BE2C (cell line): ENCODE data around the gene PRCD.

Source experiments
- DNase-seq: peaks from one replicate; pipeline ENCODE4 v3.0.0-alpha.2; 2020
- H3K27me3 ChIP-seq: fragments of 250-450 bp; sonication (Bioruptor Pico); 2 replicates; pipeline ENCODE4 v1.5.1; 2020; ENCODE audit warnings: mild to moderate bottlenecking
- H3K36me3 ChIP-seq: fragments of 250-450 bp; sonication (Bioruptor Pico); 2 replicates; pipeline ENCODE4 v1.5.1; 2020; ENCODE audit warnings: mild to moderate bottlenecking
- H3K4me1 ChIP-seq: fragments of 250-450 bp; sonication (Bioruptor Pico); 2 replicates; pipeline ENCODE4 v1.5.1; 2020
- H3K4me3 ChIP-seq: 2 replicates; pipeline ENCODE4 v1.5.1; 2011; ENCODE audit warnings: low read depth, low read length
- H3K9me3 ChIP-seq: fragments of 250-450 bp; sonication (Bioruptor Pico); 2 replicates; pipeline ENCODE4 v1.5.1; 2020
- CTCF ChIP-seq: IDR thresholded peaks from 2 replicates; pipeline ENCODE4 v1.5.1; 2012; ENCODE audit warnings: mild to moderate bottlenecking, low read depth, low read length

The PRCD gene

GRCh38 chr17:76536511-76537287 lies 3.1 kb upstream of the PRCD start:
- Histone ChIP-seq H3K4me3 (peak overlapping the region; percentile 84), H3K4me1 (peaks cover 34% of the 10 kb centered on the region), H3K9me3 (no peaks in the 10 kb centered on the region), H3K36me3 (peaks cover 51% of the 10 kb centered on the region), H3K27me3 (no peaks in the 10 kb centered on the region)
- TF ChIP-seq CTCF = no peak
- DNase-seq = no peak

GRCh38 chr17:76537288-76537577 lies 2.6 kb upstream of the PRCD start:
- peaks cover 46% of the 10 kb centered on the region for H3K36me3 ChIP-seq
- no peaks in the 10 kb centered on the region for H3K9me3 ChIP-seq
- peak overlapping the region; percentile 84 for H3K4me3 ChIP-seq
- no peak for TF ChIP-seq CTCF
- peak; percentile 54 for DNase-seq
- no peaks in the 10 kb centered on the region for H3K27me3 ChIP-seq
- H3K4me1 ChIP-seq = peaks cover 37% of the 10 kb centered on the region

GRCh38 chr17:76537578-76538280 lies 2.1 kb upstream of the PRCD start, which contains the start of gene CYGB:
Gene CYGB (minus strand): TSS chr17:76537709. CDS start chr17:76537542, 167 bp downstream.
- no peaks in the 10 kb centered on the region for H3K9me3 ChIP-seq
- peaks cover 41% of the 10 kb centered on the region for H3K4me1 ChIP-seq
- peak within 1 kb of the TSS; percentile 84 for H3K4me3 ChIP-seq
- peak; percentile 92 for DNase-seq
- peaks cover 43% of the 10 kb centered on the region for H3K36me3 ChIP-seq
- no peaks in the 10 kb centered on the region for H3K27me3 ChIP-seq
- TF ChIP-seq CTCF = no peak

- Histone ChIP-seq H3K36me3 (peaks cover 36% of the 10 kb centered on the region), H3K9me3 (no peaks in the 10 kb centered on the region), H3K4me1 (peaks cover 43% of the 10 kb centered on the region), H3K27me3 (no peaks in the 10 kb centered on the region), H3K4me3 (peak overlapping the region; percentile 84)
- no peak for TF ChIP-seq CTCF
- DNase-seq = no peak
These were observed 1.4 kb upstream of the PRCD start for GRCh38 chr17:76538281-76538931.

- TF ChIP-seq CTCF = no peak
- H3K36me3 ChIP-seq = peaks cover 30% of the 10 kb centered on the region
- H3K4me1 ChIP-seq = peaks cover 45% of the 10 kb centered on the region
- DNase-seq = no peak
- H3K9me3 ChIP-seq = no peaks in the 10 kb centered on the region
- peak overlapping the region; percentile 84 for H3K4me3 ChIP-seq
- no peaks in the 10 kb centered on the region for H3K27me3 ChIP-seq
These were observed 788 bp upstream of the PRCD start for GRCh38 chr17:76538941-76539570.
